HL-60 (cell line): ENCODE results near the gene TRMU.

Source experiments
- GABPA ChIP-seq: IDR thresholded peaks from 2 replicates; pipeline ENCODE4 v1.6.1; 2012; ENCODE audit warnings: low read depth
- POLR2AphosphoS5 ChIP-seq: IDR thresholded peaks from 2 replicates; pipeline ENCODE4 v1.6.1; 2012; ENCODE audit warnings: low read depth
- SPI1 ChIP-seq: IDR thresholded peaks from 2 replicates; pipeline ENCODE4 v1.6.1; 2012; ENCODE audit warnings: low read depth, mild to moderate bottlenecking, borderline replicate concordance
- TF ChIP-seq, protein P1 (sequence below): IDR thresholded peaks from one replicate; pipeline ENCODE4 v1.5.1; 2011; ENCODE audit warnings: low read length, control low read depth, inconsistent platforms; ENCODE audit not compliant: insufficient read depth
- TF ChIP-seq, protein P2 (sequence below): IDR thresholded peaks from 2 replicates; pipeline ENCODE4 v1.6.1; 2012; ENCODE audit warnings: low read depth; ENCODE audit not compliant: insufficient replicate concordance

DNA sequence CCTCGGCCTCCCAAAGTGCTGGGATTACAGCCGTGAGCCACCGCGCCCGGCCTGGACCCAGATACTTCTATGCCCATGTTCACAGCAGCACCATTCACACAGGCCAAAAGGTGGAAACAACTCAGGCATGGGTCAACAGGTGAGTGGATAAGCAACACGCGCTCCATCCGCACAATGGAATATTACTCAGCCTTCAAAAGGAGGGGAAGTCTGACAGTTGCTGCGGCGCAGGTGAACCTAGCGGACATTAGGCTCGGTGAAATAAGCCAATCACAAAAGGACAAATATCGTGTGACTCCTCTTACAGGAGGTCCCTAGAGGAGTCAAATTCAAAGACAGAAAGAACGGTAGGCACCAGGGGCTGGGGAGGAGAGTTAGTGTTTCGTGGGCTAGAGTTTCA lies 47.0 kb downstream of the TRMU start:
- TF ChIP-seq, protein P1, sequence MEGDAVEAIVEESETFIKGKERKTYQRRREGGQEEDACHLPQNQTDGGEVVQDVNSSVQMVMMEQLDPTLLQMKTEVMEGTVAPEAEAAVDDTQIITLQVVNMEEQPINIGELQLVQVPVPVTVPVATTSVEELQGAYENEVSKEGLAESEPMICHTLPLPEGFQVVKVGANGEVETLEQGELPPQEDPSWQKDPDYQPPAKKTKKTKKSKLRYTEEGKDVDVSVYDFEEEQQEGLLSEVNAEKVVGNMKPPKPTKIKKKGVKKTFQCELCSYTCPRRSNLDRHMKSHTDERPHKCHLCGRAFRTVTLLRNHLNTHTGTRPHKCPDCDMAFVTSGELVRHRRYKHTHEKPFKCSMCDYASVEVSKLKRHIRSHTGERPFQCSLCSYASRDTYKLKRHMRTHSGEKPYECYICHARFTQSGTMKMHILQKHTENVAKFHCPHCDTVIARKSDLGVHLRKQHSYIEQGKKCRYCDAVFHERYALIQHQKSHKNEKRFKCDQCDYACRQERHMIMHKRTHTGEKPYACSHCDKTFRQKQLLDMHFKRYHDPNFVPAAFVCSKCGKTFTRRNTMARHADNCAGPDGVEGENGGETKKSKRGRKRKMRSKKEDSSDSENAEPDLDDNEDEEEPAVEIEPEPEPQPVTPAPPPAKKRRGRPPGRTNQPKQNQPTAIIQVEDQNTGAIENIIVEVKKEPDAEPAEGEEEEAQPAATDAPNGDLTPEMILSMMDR = no peak
- TF ChIP-seq GABPA = no peak
- no peak for TF ChIP-seq POLR2AphosphoS5
- TF ChIP-seq SPI1 = no peak
- TF ChIP-seq, protein P2, sequence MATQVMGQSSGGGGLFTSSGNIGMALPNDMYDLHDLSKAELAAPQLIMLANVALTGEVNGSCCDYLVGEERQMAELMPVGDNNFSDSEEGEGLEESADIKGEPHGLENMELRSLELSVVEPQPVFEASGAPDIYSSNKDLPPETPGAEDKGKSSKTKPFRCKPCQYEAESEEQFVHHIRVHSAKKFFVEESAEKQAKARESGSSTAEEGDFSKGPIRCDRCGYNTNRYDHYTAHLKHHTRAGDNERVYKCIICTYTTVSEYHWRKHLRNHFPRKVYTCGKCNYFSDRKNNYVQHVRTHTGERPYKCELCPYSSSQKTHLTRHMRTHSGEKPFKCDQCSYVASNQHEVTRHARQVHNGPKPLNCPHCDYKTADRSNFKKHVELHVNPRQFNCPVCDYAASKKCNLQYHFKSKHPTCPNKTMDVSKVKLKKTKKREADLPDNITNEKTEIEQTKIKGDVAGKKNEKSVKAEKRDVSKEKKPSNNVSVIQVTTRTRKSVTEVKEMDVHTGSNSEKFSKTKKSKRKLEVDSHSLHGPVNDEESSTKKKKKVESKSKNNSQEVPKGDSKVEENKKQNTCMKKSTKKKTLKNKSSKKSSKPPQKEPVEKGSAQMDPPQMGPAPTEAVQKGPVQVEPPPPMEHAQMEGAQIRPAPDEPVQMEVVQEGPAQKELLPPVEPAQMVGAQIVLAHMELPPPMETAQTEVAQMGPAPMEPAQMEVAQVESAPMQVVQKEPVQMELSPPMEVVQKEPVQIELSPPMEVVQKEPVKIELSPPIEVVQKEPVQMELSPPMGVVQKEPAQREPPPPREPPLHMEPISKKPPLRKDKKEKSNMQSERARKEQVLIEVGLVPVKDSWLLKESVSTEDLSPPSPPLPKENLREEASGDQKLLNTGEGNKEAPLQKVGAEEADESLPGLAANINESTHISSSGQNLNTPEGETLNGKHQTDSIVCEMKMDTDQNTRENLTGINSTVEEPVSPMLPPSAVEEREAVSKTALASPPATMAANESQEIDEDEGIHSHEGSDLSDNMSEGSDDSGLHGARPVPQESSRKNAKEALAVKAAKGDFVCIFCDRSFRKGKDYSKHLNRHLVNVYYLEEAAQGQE = no peak
